HL-60 (cell line): Measurements from ENCODE around the gene ZNF300.

Experiments
- DNase-seq, 2 experiments: peaks; one replicate each; pipeline ENCODE4 v3.0.0-alpha.2; 2010 to 2020; ENCODE audit warnings: low read depth in 1 of 2, low spot score in 1 of 2
- H3K27ac ChIP-seq: fragments of 250-450 bp; sonication (Bioruptor Pico); replicated peaks from 2 replicates; pipeline ENCODE4 v1.5.1; 2020; ENCODE audit warnings: mild to moderate bottlenecking, moderate library complexity
- H3K27me3 ChIP-seq: fragments of 250-450 bp; sonication (Bioruptor Pico); 2 replicates; pipeline ENCODE4 v1.5.1; 2021; ENCODE audit warnings: mild to moderate bottlenecking, moderate library complexity; ENCODE audit not compliant: insufficient read depth, poor library complexity, severe bottlenecking
- H3K4me3 ChIP-seq: replicated peaks from 2 replicates; pipeline ENCODE4 v1.5.1; 2011; ENCODE audit warnings: mild to moderate bottlenecking, control low read depth, low read length; ENCODE audit not compliant: insufficient read depth
- CTCF ChIP-seq: IDR thresholded peaks from one replicate; pipeline ENCODE4 v1.5.1; 2011; ENCODE audit warnings: low read length, control low read depth, inconsistent platforms; ENCODE audit not compliant: insufficient read depth
- GABPA ChIP-seq: IDR thresholded peaks from 2 replicates; pipeline ENCODE4 v1.6.1; 2012; ENCODE audit warnings: low read depth
- POLR2AphosphoS5 ChIP-seq: IDR thresholded peaks from 2 replicates; pipeline ENCODE4 v1.6.1; 2012; ENCODE audit warnings: low read depth
- REST ChIP-seq: IDR thresholded peaks from 2 replicates; pipeline ENCODE4 v1.6.1; 2012; ENCODE audit warnings: low read depth; ENCODE audit not compliant: insufficient replicate concordance
- SPI1 ChIP-seq: IDR thresholded peaks from 2 replicates; pipeline ENCODE4 v1.6.1; 2012; ENCODE audit warnings: low read depth, mild to moderate bottlenecking, borderline replicate concordance
- long read RNA-seq: library from polyadenylated mRNA; unstranded; transcript quantifications from one replicate; pipeline ENCODE4 v2.0.0, GENCODE V29; 2020

Gene ZNF300
- long read RNA-seq: 0 reads

- H3K27me3 ChIP-seq: no peaks in the 10 kb centered on the region
- DNase-seq: peak; percentile 72 to 74
- H3K4me3 ChIP-seq: peak within 1 kb of the TSS; percentile 42
- peak; percentile 57; the same call in 1 of the 2 replicates for TF ChIP-seq POLR2AphosphoS5
- no peak for TF ChIP-seq CTCF
- TF ChIP-seq REST: no peak
- TF ChIP-seq GABPA: no peak
- no peak for TF ChIP-seq SPI1
- H3K27ac ChIP-seq: peak within 1 kb of the TSS; percentile 88
Measured at GRCh38 chr5:150904479-150905311, at the start of gene ZNF300. ZNF300 (minus strand) TSS chr5:150904980; CDS start chr5:150903155, 1,825 bp downstream.

GRCh38 chr5:150948539-150948938 is 43.8 kb upstream of the ZNF300 start:
- DNase-seq: no peak
- Histone ChIP-seq H3K4me3 (no peak overlapping the region), H3K27me3 (no peaks in the 10 kb centered on the region), H3K27ac (no peak overlapping the region)
- TF ChIP-seq SPI1 (no peak), POLR2AphosphoS5 (no peak), CTCF (no peak), REST (no peak), GABPA (no peak)

GRCh38 chr5:150946351-150946905 is 41.6 kb upstream of the ZNF300 start:
- no peak for TF ChIP-seq SPI1
- TF ChIP-seq CTCF: no peak
- TF ChIP-seq POLR2AphosphoS5: no peak
- TF ChIP-seq GABPA: no peak
- TF ChIP-seq REST: no peak
- no peaks in the 10 kb centered on the region for H3K27me3 ChIP-seq
- H3K4me3 ChIP-seq: no peak overlapping the region
- H3K27ac ChIP-seq: no peak overlapping the region
- no peak for DNase-seq
